OCI-LY7 (cell line): ENCODE measurements around the gene P2RX6. TPM values are rescaled to one million over a fixed set of nuclear protein-coding genes. Genes with fewer than 3 reads are reported as not detected.
A peak's percentile ranks its signal among the peaks of the same experiment; 100 is the strongest.

Experiments
- Bru-seq: library from RNA; stranded (reverse); fragments of 400-500 nt; gene quantifications from one replicate; lab custom pipeline; 2021; lab: Mats Ljungman, UMichigan
- BruChase-seq, 2 experiments: library from RNA; stranded (reverse); fragments of 400-500 nt; gene quantifications; one replicate each; lab custom pipeline; 2021; lab: Mats Ljungman, UMichigan
- BruUV-seq: library from RNA; stranded (reverse); fragments of 400-500 nt; replicated peaks from 2 replicates; lab custom pipeline; 2021; lab: Mats Ljungman, UMichigan
- CTCF ChIA-PET: fragments of 300-600 bp; sonication (Branson Sonifier 250); formaldehyde crosslinking; loops from one replicate; lab custom pipeline; 2022; ENCODE audit warnings: antibody characterized with exemption; ENCODE audit not compliant: unreplicated experiment; lab: Charles Lee
- POLR2A ChIA-PET: fragments of 300-600 bp; sonication (Branson Sonifier 250); formaldehyde crosslinking; loops from one replicate; lab custom pipeline; 2022; ENCODE audit warnings: antibody characterized with exemption; lab: Charles Lee
- DNase-seq: peaks from one replicate; pipeline ENCODE4 v3.0.0-alpha.2; 2015; ENCODE audit warnings: low spot score
- H2AFZ ChIP-seq: fragments of 200-600 bp; sonication (generic), shearing (Covaris generic); 2 replicates; pipeline ENCODE4 v1.6.1; 2014; ENCODE audit warnings: mild to moderate bottlenecking, antibody characterized with exemption, low read length, moderate library complexity
- H3K27ac ChIP-seq: fragments of 200-600 bp; sonication (generic); 2 replicates; pipeline ENCODE4 v1.5.1; 2014; ENCODE audit warnings: mixed run types, low read depth, mild to moderate bottlenecking, moderate library complexity, low read length, inconsistent platforms; ENCODE audit not compliant: poor library complexity, severe bottlenecking
- H3K36me3 ChIP-seq: fragments of 200-600 bp; sonication (generic); 2 replicates; pipeline ENCODE4 v1.6.1; 2014; ENCODE audit warnings: mild to moderate bottlenecking, antibody characterized with exemption, low read length, moderate library complexity, mixed read lengths; ENCODE audit not compliant: insufficient read depth
- H3K4me1 ChIP-seq: fragments of 200-600 bp; sonication (generic); 2 replicates; pipeline ENCODE4 v1.5.1; 2014; ENCODE audit warnings: mild to moderate bottlenecking, low read length; ENCODE audit not compliant: insufficient read depth, poor library complexity, severe bottlenecking
- H3K4me2 ChIP-seq: fragments of 200-600 bp; sonication (generic); 2 replicates; pipeline ENCODE4 v1.6.1; 2014; ENCODE audit warnings: mild to moderate bottlenecking, low read length
- H3K4me3 ChIP-seq: fragments of 200-600 bp; sonication (generic); 2 replicates; pipeline ENCODE4 v1.5.1; 2014; ENCODE audit warnings: mild to moderate bottlenecking, low read depth, low read length; ENCODE audit not compliant: poor library complexity, severe bottlenecking
- H3K79me2 ChIP-seq: fragments of 200-600 bp; sonication (generic); 2 replicates; pipeline ENCODE4 v1.6.1; 2016; ENCODE audit warnings: low read depth, mild to moderate bottlenecking, low read length, moderate library complexity, mixed read lengths; ENCODE audit not compliant: insufficient read depth
- H3K9me2 ChIP-seq: fragments of 200-600 bp; sonication (generic); 2 replicates; pipeline ENCODE4 v1.6.1; 2016; ENCODE audit warnings: mild to moderate bottlenecking, low read length, mixed read lengths; ENCODE audit not compliant: insufficient read depth
- H3K9me3 ChIP-seq: fragments of 200-600 bp; sonication (generic); 2 replicates; pipeline ENCODE4 v1.6.1; 2014; ENCODE audit warnings: mild to moderate bottlenecking, mixed run types, low read length, mixed read lengths
- H4K20me1 ChIP-seq: fragments of 200-600 bp; sonication (generic); 2 replicates; pipeline ENCODE4 v1.6.1; 2014; ENCODE audit warnings: mild to moderate bottlenecking, antibody characterized with exemption, low read length, moderate library complexity, mixed read lengths; ENCODE audit not compliant: insufficient read depth
- EZH2phosphoT487 ChIP-seq: fragments of 200-600 bp; sonication (generic); IDR thresholded peaks from 2 replicates; pipeline ENCODE4 v1.6.1; 2018; ENCODE audit warnings: low read depth, borderline replicate concordance, mild to moderate bottlenecking, mixed run types, antibody characterized with exemption, low read length, moderate library complexity, mixed read lengths
- intact Hi-C: fragments of 100-400 bp; cut with micrococcal nuclease; formaldehyde crosslinking; loops from one replicate; pipeline ENCODE4 v1.10.0; 2022; ENCODE audit not compliant: unreplicated experiment
- long read RNA-seq: library from polyadenylated mRNA; stranded (forward); transcript quantifications from one replicate; pipeline ENCODE4 v2.0.0, GENCODE V29; 2022
- total RNA-seq, 2 experiments: library from RNA; depleted of rRNA in 1 of 2; stranded (reverse); fragments of >200 nt in 1 of 2; shearing (Covaris generic) in 1 of 2; gene quantifications; 2 replicates each; pipeline ENCODE4 v1.2.3, GENCODE V29; 2014 to 2022
- TF ChIP-seq, protein P1 (sequence below): fragments of 200-600 bp; sonication (generic); conservative IDR thresholded peaks from 2 replicates; pipeline ENCODE4 v1.5.1; 2014; ENCODE audit warnings: mild to moderate bottlenecking, antibody characterized with exemption, low read length, moderate library complexity, mixed read lengths

Gene P2RX6
- total RNA-seq (2014; rRNA removed; shearing (Covaris generic)), result 0.06 TPM in 1 of 2 replicates, not detected in the other
- 0.30 and 0.32 TPM in 2 replicates for total RNA-seq (2022)
- Bru-seq, nascent RNA, result percentile 15 among the genes with signal in this experiment
- BruChase-seq, experiment 1, labeled RNA remaining after a 6-hour chase, result percentile 12 among the genes with signal in this experiment
- BruChase-seq, experiment 2, labeled RNA remaining after a 2-hour chase, result percentile 18 among the genes with signal in this experiment
- long read RNA-seq, result 0 reads

- Histone ChIP-seq H3K9me3 (no peaks in the 10 kb centered on the region), H3K4me2 (peak within 1 kb of the TSS; percentile 77), H2AFZ (peak within 1 kb of the TSS; percentile 77), H3K4me1 (peaks cover 15% of the 10 kb centered on the region), H3K4me3 (peak within 1 kb of the TSS; percentile 68), H3K9me2 (no peaks in the 10 kb centered on the region), H3K79me2 (no peaks in the 10 kb centered on the region), H3K36me3 (no peaks in the 10 kb centered on the region), H3K27ac (no peak within 1 kb of the TSS), H4K20me1 (no peaks in the 10 kb centered on the region)
- intact Hi-C loops, result no loop called here
- TF ChIP-seq EZH2phosphoT487, result no peak
- no peak for DNase-seq
- no TSS peak for BruUV-seq
- CTCF ChIA-PET, result interaction anchor here (0.6 kb wide), 1 partner anchor 41 kb away, joined by 3 read pairs; no protein-coding TSS in a partner anchor
- POLR2A ChIA-PET, result interaction anchor here (0.9 kb wide), 1 partner anchor 10 kb away, joined by 3 read pairs; no protein-coding TSS in a partner anchor
Measured at GRCh38 chr22:21014726-21015465, at the start of gene P2RX6. P2RX6 (plus strand) TSS chr22:21015165; CDS start chr22:21015175, 10 bp downstream.

- POLR2A ChIA-PET, result no interaction called here
- TF ChIP-seq, protein P1, sequence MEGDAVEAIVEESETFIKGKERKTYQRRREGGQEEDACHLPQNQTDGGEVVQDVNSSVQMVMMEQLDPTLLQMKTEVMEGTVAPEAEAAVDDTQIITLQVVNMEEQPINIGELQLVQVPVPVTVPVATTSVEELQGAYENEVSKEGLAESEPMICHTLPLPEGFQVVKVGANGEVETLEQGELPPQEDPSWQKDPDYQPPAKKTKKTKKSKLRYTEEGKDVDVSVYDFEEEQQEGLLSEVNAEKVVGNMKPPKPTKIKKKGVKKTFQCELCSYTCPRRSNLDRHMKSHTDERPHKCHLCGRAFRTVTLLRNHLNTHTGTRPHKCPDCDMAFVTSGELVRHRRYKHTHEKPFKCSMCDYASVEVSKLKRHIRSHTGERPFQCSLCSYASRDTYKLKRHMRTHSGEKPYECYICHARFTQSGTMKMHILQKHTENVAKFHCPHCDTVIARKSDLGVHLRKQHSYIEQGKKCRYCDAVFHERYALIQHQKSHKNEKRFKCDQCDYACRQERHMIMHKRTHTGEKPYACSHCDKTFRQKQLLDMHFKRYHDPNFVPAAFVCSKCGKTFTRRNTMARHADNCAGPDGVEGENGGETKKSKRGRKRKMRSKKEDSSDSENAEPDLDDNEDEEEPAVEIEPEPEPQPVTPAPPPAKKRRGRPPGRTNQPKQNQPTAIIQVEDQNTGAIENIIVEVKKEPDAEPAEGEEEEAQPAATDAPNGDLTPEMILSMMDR, result no peak
- no peak for TF ChIP-seq EZH2phosphoT487
- no peaks in the 10 kb centered on the region for H3K36me3 ChIP-seq
- H2AFZ ChIP-seq, result no peak overlapping the region
- CTCF ChIA-PET, result no interaction called here
- no peaks in the 10 kb centered on the region for H3K79me2 ChIP-seq
- H3K4me1 ChIP-seq, result peaks cover 7% of the 10 kb centered on the region
- no peak for DNase-seq
- BruUV-seq, result no TSS peak
- no peaks in the 10 kb centered on the region for H3K9me3 ChIP-seq
- H3K4me2 ChIP-seq, result no peak overlapping the region
- H3K27ac ChIP-seq, result no peak overlapping the region
- intact Hi-C loops, result no loop called here
- no peaks in the 10 kb centered on the region for H4K20me1 ChIP-seq
- no peak overlapping the region for H3K4me3 ChIP-seq
- no peaks in the 10 kb centered on the region for H3K9me2 ChIP-seq
Measured at GRCh38 chr22:20965888-20966855, 48.8 kb upstream of the P2RX6 start.
